HEK293 (cell line): ENCODE data around the gene LEFTY1.

Experiments used
- CTCF ChIA-PET: fragments of 350-600 bp; formaldehyde crosslinking; extraction: SDS; loops from one replicate; lab custom pipeline; 2021; ENCODE audit warnings: antibody characterized with exemption; lab: Yijun Ruan, JAX
- POLR2A ChIA-PET: fragments of 300-600 bp; formaldehyde crosslinking; extraction: SDS; loops from one replicate; lab custom pipeline; 2020; ENCODE audit warnings: antibody characterized with exemption, inconsistent platforms; lab: Yijun Ruan, JAX
- H3K27ac ChIP-seq: fragments of 200-500 bp; sonication (Bioruptor generic); 2 replicates; pipeline ENCODE4 v1.5.1; 2014; ENCODE audit warnings: low read depth, low read length, control low read depth, inconsistent platforms; ENCODE audit errors: extremely low read depth
- H3K36me3 ChIP-seq, 2 experiments: fragments of 200-500 bp in 1 of 2; sonication (Bioruptor generic) in 1 of 2; 1 replicate in 1 of 2; 2 replicates in 1 of 2; pipeline ENCODE4 v1.5.1; 2014 to 2017; ENCODE audit warnings: inconsistent platforms in 2 of 2, low read length in 2 of 2; ENCODE audit not compliant: control insufficient read depth in 2 of 2, insufficient read depth in 1 of 2
- H3K4me1 ChIP-seq: fragments of 200-500 bp; sonication (Bioruptor generic); 2 replicates; pipeline ENCODE4 v1.5.1; 2014; ENCODE audit warnings: mild to moderate bottlenecking, low read length, inconsistent platforms; ENCODE audit not compliant: control insufficient read depth, insufficient read depth
- H3K4me3 ChIP-seq: 2 replicates; pipeline ENCODE4 v1.5.1; 2011; ENCODE audit warnings: low read depth, mild to moderate bottlenecking, control low read depth, low read length, moderate library complexity
- H3K9me3 ChIP-seq: fragments of 200-500 bp; sonication (Bioruptor generic); 2 replicates; pipeline ENCODE4 v1.5.1; 2014; ENCODE audit warnings: low read depth, low read length, inconsistent platforms; ENCODE audit not compliant: control insufficient read depth, insufficient read depth
- EGR2 ChIP-seq: fragments of 450-650 bp; formaldehyde crosslinking; IDR thresholded peaks from 2 replicates; pipeline ENCODE4 v1.5.1; 2016; ENCODE audit warnings: low read depth, missing biosample characterization, missing genetic modification characterization
- KLF10 ChIP-seq: fragments of 450-650 bp; IDR thresholded peaks from 2 replicates; pipeline ENCODE4 v1.5.1; 2018; ENCODE audit warnings: missing biosample characterization, mild to moderate bottlenecking, missing genetic modification characterization
- RBAK ChIP-seq: fragments of 450-650 bp; formaldehyde crosslinking; IDR thresholded peaks from 2 replicates; pipeline ENCODE4 v1.5.1; 2016; ENCODE audit warnings: missing biosample characterization, missing genetic modification characterization
- YY2 ChIP-seq: fragments of 450-650 bp; formaldehyde crosslinking; IDR thresholded peaks from 2 replicates; pipeline ENCODE4 v1.5.1; 2016; ENCODE audit warnings: missing biosample characterization, missing genetic modification characterization
- ZBTB17 ChIP-seq: fragments of 450-650 bp; formaldehyde crosslinking; IDR thresholded peaks from 2 replicates; pipeline ENCODE4 v1.5.1; 2016; ENCODE audit warnings: missing biosample characterization, missing genetic modification characterization
- ZBTB20 ChIP-seq: fragments of 450-650 bp; formaldehyde crosslinking; IDR thresholded peaks from 2 replicates; pipeline ENCODE4 v1.5.1; 2016; ENCODE audit warnings: missing biosample characterization, missing genetic modification characterization
- ZIC2 ChIP-seq: fragments of 450-650 bp; formaldehyde crosslinking; IDR thresholded peaks from 2 replicates; pipeline ENCODE4 v1.5.1; 2016; ENCODE audit warnings: missing biosample characterization, missing genetic modification characterization
- ZNF202 ChIP-seq: fragments of 450-650 bp; formaldehyde crosslinking; IDR thresholded peaks from 2 replicates; pipeline ENCODE4 v1.5.1; 2016; ENCODE audit warnings: missing biosample characterization, missing genetic modification characterization, borderline replicate concordance
- ZNF24 ChIP-seq: fragments of 450-650 bp; formaldehyde crosslinking; IDR thresholded peaks from 2 replicates; pipeline ENCODE4 v1.5.1; 2016; ENCODE audit warnings: missing biosample characterization, missing genetic modification characterization
- ZNF274 ChIP-seq, 2 experiments: fragments of 200-500 bp in 1 of 2; fragments of 450-650 bp in 1 of 2; sonication (Bioruptor generic) in 1 of 2; formaldehyde crosslinking in 1 of 2; IDR thresholded peaks; 2 replicates each; pipeline versions ENCODE4 v1.5.1 to v1.6.1; 2014 to 2016; ENCODE audit warnings: borderline replicate concordance in 1 of 2, inconsistent platforms in 1 of 2, low read length in 1 of 2, missing biosample characterization in 1 of 2, missing genetic modification characterization in 1 of 2
- ZNF391 ChIP-seq: fragments of 450-650 bp; formaldehyde crosslinking; IDR thresholded peaks from 2 replicates; pipeline ENCODE4 v1.5.1; 2016; ENCODE audit warnings: low read depth, missing biosample characterization, missing genetic modification characterization, borderline replicate concordance
- ZNF423 ChIP-seq: fragments of 450-650 bp; formaldehyde crosslinking; IDR thresholded peaks from 2 replicates; pipeline ENCODE4 v1.5.1; 2016; ENCODE audit warnings: missing biosample characterization, missing genetic modification characterization
- ZNF561 ChIP-seq: fragments of 450-650 bp; IDR thresholded peaks from 2 replicates; pipeline ENCODE4 v1.5.1; 2018; ENCODE audit warnings: missing biosample characterization, missing genetic modification characterization, borderline replicate concordance
- ZNF624 ChIP-seq: fragments of 450-650 bp; formaldehyde crosslinking; IDR thresholded peaks from 2 replicates; pipeline ENCODE4 v1.5.1; 2017; ENCODE audit warnings: missing biosample characterization, missing genetic modification characterization
- ZNF660 ChIP-seq: fragments of 450-650 bp; IDR thresholded peaks from 2 replicates; pipeline ENCODE4 v1.5.1; 2018; ENCODE audit warnings: missing biosample characterization, mild to moderate bottlenecking, missing genetic modification characterization
- ZNF76 ChIP-seq: fragments of 450-650 bp; formaldehyde crosslinking; IDR thresholded peaks from 2 replicates; pipeline ENCODE4; 2016; ENCODE audit warnings: low read depth, missing biosample characterization, missing genetic modification characterization, borderline replicate concordance
- TF ChIP-seq, protein P1 (sequence below): fragments of 450-650 bp; formaldehyde crosslinking; IDR thresholded peaks from 2 replicates; pipeline ENCODE4 v1.5.1; 2016; ENCODE audit warnings: missing biosample characterization, missing genetic modification characterization
- TF ChIP-seq, protein P2 (sequence below): fragments of 450-650 bp; formaldehyde crosslinking; IDR thresholded peaks from 2 replicates; pipeline ENCODE4 v1.5.1; 2016; ENCODE audit warnings: missing biosample characterization, missing genetic modification characterization, borderline replicate concordance
- TF ChIP-seq, protein P3 (sequence below): fragments of 450-650 bp; formaldehyde crosslinking; IDR thresholded peaks from 2 replicates; pipeline ENCODE4 v1.5.1; 2017; ENCODE audit warnings: missing biosample characterization, missing genetic modification characterization
- TF ChIP-seq, protein P4 (sequence below): sonication (generic); formaldehyde crosslinking; IDR thresholded peaks from 2 replicates; pipeline ENCODE4 v1.8.1; 2022; ENCODE audit warnings: mild to moderate bottlenecking, moderate library complexity, missing genetic modification reagents
- TF ChIP-seq, protein P5 (sequence below): fragments of 450-650 bp; formaldehyde crosslinking; IDR thresholded peaks from 2 replicates; pipeline ENCODE4 v1.5.1; 2016; ENCODE audit warnings: missing biosample characterization, missing genetic modification characterization

The LEFTY1 gene

DNA sequence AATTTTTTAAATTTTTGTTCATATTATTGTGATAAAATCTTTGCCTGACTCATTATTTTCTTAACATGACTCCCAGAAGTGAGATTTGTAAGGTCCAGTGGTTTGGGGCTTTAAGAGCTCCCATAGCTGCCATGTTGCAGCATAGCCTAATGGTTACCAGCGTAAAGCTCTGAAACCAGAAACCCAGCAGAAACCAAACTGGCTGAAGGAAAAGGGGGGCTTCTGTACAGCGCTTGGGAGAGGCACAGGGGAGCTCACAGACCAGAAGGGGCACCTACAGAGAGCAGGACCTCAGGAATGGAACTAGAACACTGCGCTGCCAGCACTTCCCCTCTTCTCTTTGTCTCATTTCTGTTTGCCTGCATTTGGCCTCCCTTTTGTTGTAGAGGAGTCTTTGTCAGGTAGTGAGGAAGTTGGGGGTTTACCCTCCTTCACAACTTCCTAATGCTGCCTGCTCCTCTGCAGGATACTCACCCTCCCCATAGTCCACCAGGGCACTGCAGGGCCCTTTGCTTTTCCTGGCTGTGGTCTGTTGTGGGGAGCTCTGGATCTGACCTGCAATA is 37.7 kb upstream of the LEFTY1 start:
- Histone ChIP-seq H3K9me3 (no peaks in the 10 kb centered on the region), H3K27ac (no peak overlapping the region), H3K4me1 (peaks cover 11% of the 10 kb centered on the region; the same call in 1 of the 2 replicates), H3K4me3 (no peak overlapping the region), H3K36me3 (peaks cover 5 to 14% of the 10 kb centered on the region in 2 experiments)
- CTCF ChIA-PET: interaction anchor here (1.1 to 1.5 kb wide), 3 partner anchors 36 to 452 kb away, joined by 3 read pairs; no protein-coding TSS in a partner anchor
- no peak for TF ChIP-seq YY2
- TF ChIP-seq, protein P1, sequence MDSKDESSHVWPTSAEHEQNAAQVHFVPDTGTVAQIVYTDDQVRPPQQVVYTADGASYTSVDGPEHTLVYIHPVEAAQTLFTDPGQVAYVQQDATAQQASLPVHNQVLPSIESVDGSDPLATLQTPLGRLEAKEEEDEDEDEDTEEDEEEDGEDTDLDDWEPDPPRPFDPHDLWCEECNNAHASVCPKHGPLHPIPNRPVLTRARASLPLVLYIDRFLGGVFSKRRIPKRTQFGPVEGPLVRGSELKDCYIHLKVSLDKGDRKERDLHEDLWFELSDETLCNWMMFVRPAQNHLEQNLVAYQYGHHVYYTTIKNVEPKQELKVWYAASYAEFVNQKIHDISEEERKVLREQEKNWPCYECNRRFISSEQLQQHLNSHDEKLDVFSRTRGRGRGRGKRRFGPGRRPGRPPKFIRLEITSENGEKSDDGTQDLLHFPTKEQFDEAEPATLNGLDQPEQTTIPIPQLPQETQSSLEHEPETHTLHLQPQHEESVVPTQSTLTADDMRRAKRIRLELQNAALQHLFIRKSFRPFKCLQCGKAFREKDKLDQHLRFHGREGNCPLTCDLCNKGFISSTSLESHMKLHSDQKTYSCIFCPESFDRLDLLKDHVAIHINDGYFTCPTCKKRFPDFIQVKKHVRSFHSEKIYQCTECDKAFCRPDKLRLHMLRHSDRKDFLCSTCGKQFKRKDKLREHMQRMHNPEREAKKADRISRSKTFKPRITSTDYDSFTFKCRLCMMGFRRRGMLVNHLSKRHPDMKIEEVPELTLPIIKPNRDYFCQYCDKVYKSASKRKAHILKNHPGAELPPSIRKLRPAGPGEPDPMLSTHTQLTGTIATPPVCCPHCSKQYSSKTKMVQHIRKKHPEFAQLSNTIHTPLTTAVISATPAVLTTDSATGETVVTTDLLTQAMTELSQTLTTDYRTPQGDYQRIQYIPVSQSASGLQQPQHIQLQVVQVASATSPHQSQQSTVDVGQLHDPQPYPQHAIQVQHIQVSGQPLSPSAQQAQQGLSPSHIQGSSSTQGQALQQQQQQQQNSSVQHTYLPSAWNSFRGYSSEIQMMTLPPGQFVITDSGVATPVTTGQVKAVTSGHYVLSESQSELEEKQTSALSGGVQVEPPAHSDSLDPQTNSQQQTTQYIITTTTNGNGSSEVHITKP (tag by site-specific recombination): peak; percentile 77
- POLR2A ChIA-PET: interaction anchor here (2.1 kb wide), 1 partner anchor 73 kb away, joined by 4 read pairs; the partner anchor contains the start of gene SDE2

DNA sequence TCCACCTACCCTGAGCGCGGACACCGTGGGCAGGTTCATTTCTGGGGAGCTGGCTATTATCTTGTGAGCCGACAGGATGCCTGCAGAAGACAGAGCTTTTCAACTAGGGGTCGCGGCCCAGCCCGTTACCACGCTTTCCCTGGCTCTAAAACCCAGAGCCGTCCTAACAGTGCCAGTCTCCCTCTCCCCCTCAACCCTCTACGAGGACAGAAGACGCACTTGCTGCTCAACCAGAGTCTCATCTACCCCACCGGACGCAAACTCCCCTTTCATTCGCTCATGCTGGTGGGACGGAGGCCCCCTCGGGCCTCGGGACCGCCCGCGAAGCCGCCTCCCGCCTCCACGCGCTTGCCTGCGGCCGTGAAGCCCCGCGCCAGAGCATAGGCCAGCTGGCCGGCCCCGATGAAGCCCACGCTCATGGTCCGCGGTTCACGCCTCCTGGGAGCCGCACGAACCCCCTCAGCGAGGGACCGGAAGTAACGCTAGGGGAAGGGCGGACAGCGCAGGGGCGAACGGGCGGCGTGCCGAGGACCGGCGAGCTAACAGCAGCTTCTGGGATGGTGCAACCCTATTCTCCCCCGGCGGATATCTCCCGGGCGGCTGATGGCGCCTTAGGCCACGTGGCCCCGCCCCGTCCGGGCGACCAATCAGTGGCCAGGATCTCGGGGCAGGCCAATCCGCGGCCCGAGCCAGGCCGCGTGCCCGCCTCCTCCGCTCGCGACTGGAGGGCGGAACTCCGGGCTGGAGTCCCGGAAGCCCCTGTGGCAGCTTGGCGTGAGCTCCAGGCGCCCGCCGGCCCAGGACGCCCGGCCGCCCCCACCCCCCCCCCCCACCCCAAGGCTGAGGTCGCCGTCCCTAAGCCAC is 35.0 kb upstream of the LEFTY1 start, which contains the start of gene PYCR2:
TSS of gene PYCR2 (minus strand) at position 559 of the 864 bp plus-strand sequence. CDS start at position 419, 140 bp downstream.
- Histone ChIP-seq H3K9me3 (no peaks in the 10 kb centered on the region), H3K4me1 (peaks cover 11% of the 10 kb centered on the region; the same call in 1 of the 2 replicates), H3K36me3 (peaks cover 19 to 39% of the 10 kb centered on the region in 2 experiments), H3K4me3 (peak within 1 kb of the TSS; percentile 80), H3K27ac (peak within 1 kb of the TSS; percentile 88)
- CTCF ChIA-PET: interaction anchor here (0.6 to 1.5 kb wide), 12 partner anchors 12 to 617 kb away, joined by 3 to 7 read pairs (median 4); no protein-coding TSS in a partner anchor
- POLR2A ChIA-PET: interaction anchor here (0.6 to 3.1 kb wide), 43 partner anchors 8 to 568 kb away, joined by 3 to 32 read pairs (median 4); partner anchors contain the start of genes H3-3A, LBR, LEFTY1 and LEFTY2
- peak; percentile 94 for TF ChIP-seq ZNF660 (tag by site-specific recombination)
- no peak for TF ChIP-seq ZNF274 (IDR thresholded peaks at IDR 0.05; ENCODE audit: low read length)
- TF ChIP-seq ZNF274 (tag by site-specific recombination; IDR thresholded peaks at IDR 0.05; ENCODE audit: borderline replicate concordance): no peak
- TF ChIP-seq ZBTB20 (tag by site-specific recombination): peak; percentile 98
- peak; percentile 81 for TF ChIP-seq ZNF76 (tag by site-specific recombination)
- TF ChIP-seq ZNF561 (tag by site-specific recombination): peak; percentile 95
- TF ChIP-seq ZNF423 (tag by site-specific recombination): peak; percentile 30; the same call in 1 of the 2 replicates
- TF ChIP-seq ZNF391 (tag by site-specific recombination): peak; percentile 76; the same call in 1 of the 2 replicates
- TF ChIP-seq, protein P2, sequence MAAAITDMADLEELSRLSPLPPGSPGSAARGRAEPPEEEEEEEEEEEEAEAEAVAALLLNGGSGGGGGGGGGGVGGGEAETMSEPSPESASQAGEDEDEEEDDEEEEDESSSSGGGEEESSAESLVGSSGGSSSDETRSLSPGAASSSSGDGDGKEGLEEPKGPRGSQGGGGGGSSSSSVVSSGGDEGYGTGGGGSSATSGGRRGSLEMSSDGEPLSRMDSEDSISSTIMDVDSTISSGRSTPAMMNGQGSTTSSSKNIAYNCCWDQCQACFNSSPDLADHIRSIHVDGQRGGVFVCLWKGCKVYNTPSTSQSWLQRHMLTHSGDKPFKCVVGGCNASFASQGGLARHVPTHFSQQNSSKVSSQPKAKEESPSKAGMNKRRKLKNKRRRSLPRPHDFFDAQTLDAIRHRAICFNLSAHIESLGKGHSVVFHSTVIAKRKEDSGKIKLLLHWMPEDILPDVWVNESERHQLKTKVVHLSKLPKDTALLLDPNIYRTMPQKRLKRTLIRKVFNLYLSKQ: no peak
- peak; percentile 83; the same call in 1 of the 2 replicates for TF ChIP-seq KLF10 (tag by site-specific recombination)
- TF ChIP-seq ZIC2 (tag by site-specific recombination): peak; percentile 95
- no peak for TF ChIP-seq ZNF202 (tag by site-specific recombination)
- TF ChIP-seq, protein P3, sequence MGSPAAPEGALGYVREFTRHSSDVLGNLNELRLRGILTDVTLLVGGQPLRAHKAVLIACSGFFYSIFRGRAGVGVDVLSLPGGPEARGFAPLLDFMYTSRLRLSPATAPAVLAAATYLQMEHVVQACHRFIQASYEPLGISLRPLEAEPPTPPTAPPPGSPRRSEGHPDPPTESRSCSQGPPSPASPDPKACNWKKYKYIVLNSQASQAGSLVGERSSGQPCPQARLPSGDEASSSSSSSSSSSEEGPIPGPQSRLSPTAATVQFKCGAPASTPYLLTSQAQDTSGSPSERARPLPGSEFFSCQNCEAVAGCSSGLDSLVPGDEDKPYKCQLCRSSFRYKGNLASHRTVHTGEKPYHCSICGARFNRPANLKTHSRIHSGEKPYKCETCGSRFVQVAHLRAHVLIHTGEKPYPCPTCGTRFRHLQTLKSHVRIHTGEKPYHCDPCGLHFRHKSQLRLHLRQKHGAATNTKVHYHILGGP: no peak
- peak; percentile 91 for TF ChIP-seq ZBTB17 (tag by site-specific recombination)
- TF ChIP-seq YY2: peak; percentile 61; the same call in 1 of the 2 replicates
- TF ChIP-seq ZNF24 (tag by site-specific recombination): peak; percentile 49; the same call in 1 of the 2 replicates
- TF ChIP-seq, protein P4, sequence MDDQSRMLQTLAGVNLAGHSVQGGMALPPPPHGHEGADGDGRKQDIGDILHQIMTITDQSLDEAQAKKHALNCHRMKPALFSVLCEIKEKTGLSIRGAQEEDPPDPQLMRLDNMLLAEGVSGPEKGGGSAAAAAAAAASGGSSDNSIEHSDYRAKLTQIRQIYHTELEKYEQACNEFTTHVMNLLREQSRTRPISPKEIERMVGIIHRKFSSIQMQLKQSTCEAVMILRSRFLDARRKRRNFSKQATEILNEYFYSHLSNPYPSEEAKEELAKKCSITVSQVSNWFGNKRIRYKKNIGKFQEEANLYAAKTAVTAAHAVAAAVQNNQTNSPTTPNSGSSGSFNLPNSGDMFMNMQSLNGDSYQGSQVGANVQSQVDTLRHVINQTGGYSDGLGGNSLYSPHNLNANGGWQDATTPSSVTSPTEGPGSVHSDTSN (CRISPR knock-in tag): peak; percentile 85
- TF ChIP-seq, protein P5, sequence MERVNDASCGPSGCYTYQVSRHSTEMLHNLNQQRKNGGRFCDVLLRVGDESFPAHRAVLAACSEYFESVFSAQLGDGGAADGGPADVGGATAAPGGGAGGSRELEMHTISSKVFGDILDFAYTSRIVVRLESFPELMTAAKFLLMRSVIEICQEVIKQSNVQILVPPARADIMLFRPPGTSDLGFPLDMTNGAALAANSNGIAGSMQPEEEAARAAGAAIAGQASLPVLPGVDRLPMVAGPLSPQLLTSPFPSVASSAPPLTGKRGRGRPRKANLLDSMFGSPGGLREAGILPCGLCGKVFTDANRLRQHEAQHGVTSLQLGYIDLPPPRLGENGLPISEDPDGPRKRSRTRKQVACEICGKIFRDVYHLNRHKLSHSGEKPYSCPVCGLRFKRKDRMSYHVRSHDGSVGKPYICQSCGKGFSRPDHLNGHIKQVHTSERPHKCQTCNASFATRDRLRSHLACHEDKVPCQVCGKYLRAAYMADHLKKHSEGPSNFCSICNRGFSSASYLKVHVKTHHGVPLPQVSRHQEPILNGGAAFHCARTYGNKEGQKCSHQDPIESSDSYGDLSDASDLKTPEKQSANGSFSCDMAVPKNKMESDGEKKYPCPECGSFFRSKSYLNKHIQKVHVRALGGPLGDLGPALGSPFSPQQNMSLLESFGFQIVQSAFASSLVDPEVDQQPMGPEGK (tag by site-specific recombination): peak; percentile 94
- TF ChIP-seq EGR2: peak; percentile 94
- no peak for TF ChIP-seq ZNF624
- no peak for TF ChIP-seq RBAK
